ENCODE results near the gene SH3PXD2A.
"Not testable (repeated sequence)": the region's sequence is repeated elsewhere in the genome, so short reads cannot be mapped to it uniquely, and the experiment has no call there.

SH3PXD2A gene

GRCh38 chr10:103648251-103648635, 207.1 kb downstream of the SH3PXD2A start:
- peak; percentile 29 to 39 for DNase-seq (ENCODE audit: low read depth in 2 of 2)

- no peak for DNase-seq (ENCODE audit: low read depth in 2 of 2)
Observed at GRCh38 chr10:103646304-103646703, 209.1 kb downstream of the SH3PXD2A start.

- peak; percentile 84 to 86 for DNase-seq (ENCODE audit: low read depth in 2 of 2)
Observed at GRCh38 chr10:103645141-103646054, 210.0 kb downstream of the SH3PXD2A start.

- no peak for DNase-seq (ENCODE audit: low read depth in 2 of 2)
Observed at GRCh38 chr10:103643381-103643780, 212.0 kb downstream of the SH3PXD2A start.

GRCh38 chr10:103641326-103641725, 214.1 kb downstream of the SH3PXD2A start:
- no peak for DNase-seq (ENCODE audit: low read depth in 2 of 2)

- DNase-seq (ENCODE audit: low read depth in 2 of 2): no peak
Observed at GRCh38 chr10:103640436-103641181, 214.8 kb downstream of the SH3PXD2A start.

- no peak for DNase-seq (ENCODE audit: low read depth in 2 of 2)
Observed at GRCh38 chr10:103638948-103639347, 216.4 kb downstream of the SH3PXD2A start.

- no peak for DNase-seq (ENCODE audit: low read depth in 2 of 2)
Observed at GRCh38 chr10:103637927-103638557, 217.3 kb downstream of the SH3PXD2A start.

- DNase-seq (ENCODE audit: low read depth in 2 of 2): no peak
Observed at GRCh38 chr10:103637011-103637410, 218.4 kb downstream of the SH3PXD2A start.

- DNase-seq (ENCODE audit: low read depth in 2 of 2): no peak
Observed at GRCh38 chr10:103636492-103636891, 218.9 kb downstream of the SH3PXD2A start.

GRCh38 chr10:103635580-103635979, 219.8 kb downstream of the SH3PXD2A start:
- no peak for DNase-seq (ENCODE audit: low read depth in 2 of 2)

GRCh38 chr10:103633846-103634245, 221.5 kb downstream of the SH3PXD2A start:
- no peak for DNase-seq (ENCODE audit: low read depth in 2 of 2)

GRCh38 chr10:103632871-103633270, 222.5 kb downstream of the SH3PXD2A start:
- not testable (repeated sequence) for DNase-seq (ENCODE audit: low read depth in 2 of 2)

- no peak for DNase-seq (ENCODE audit: low read depth in 2 of 2)
Observed at GRCh38 chr10:103632247-103632642, 223.1 kb downstream of the SH3PXD2A start.

- no peak for DNase-seq (ENCODE audit: low read depth in 2 of 2)
Observed at GRCh38 chr10:103630156-103630555, 225.2 kb downstream of the SH3PXD2A start.

GRCh38 chr10:103629581-103629980, 225.8 kb downstream of the SH3PXD2A start:
- no peak for DNase-seq (ENCODE audit: low read depth in 2 of 2)

GRCh38 chr10:103627893-103628292, 227.5 kb downstream of the SH3PXD2A start:
- no peak for DNase-seq (ENCODE audit: low read depth in 2 of 2)

GRCh38 chr10:103627111-103627892, 228.1 kb downstream of the SH3PXD2A start:
- no peak for DNase-seq (ENCODE audit: low read depth in 2 of 2)

GRCh38 chr10:103626178-103626577, 229.2 kb downstream of the SH3PXD2A start:
- no peak for DNase-seq (ENCODE audit: low read depth in 2 of 2)

GRCh38 chr10:103622935-103623574, 232.3 kb downstream of the SH3PXD2A start:
- DNase-seq (ENCODE audit: low read depth in 2 of 2): no peak

- DNase-seq (ENCODE audit: low read depth in 2 of 2): no peak
Observed at GRCh38 chr10:103622286-103622685, 233.1 kb downstream of the SH3PXD2A start.

Data from fibroblast of skin of left biceps (primary cell).